Astrocyte (in vitro differentiated cells and primary cell): Measurements from ENCODE around the gene SLC6A9. TPM values are rescaled to one million over a fixed set of nuclear protein-coding genes. Genes with fewer than 3 reads are reported as not detected.

Experiments used
- DNase-seq: peaks from one replicate; pipeline ENCODE4 v3.0.0-alpha.2; 2010; ENCODE audit warnings: low read depth
- FAIRE-seq: peaks from 2 replicates; lab custom pipeline; 2011; peaks lifted over from hg19 to GRCh38; lab: Jason Lieb, UNC
- H2AFZ ChIP-seq: 2 replicates; pipeline ENCODE4 v1.6.0; 2012; ENCODE audit warnings: low read depth, low read length, inconsistent platforms
- H3K27ac ChIP-seq: 2 replicates; pipeline ENCODE4 v1.5.1; 2011; ENCODE audit warnings: low read depth, low read length, inconsistent platforms
- H3K27me3 ChIP-seq: 2 replicates; pipeline ENCODE4 v1.6.0; 2011; ENCODE audit warnings: low read length, inconsistent platforms; ENCODE audit not compliant: insufficient read depth
- H3K36me3 ChIP-seq: 2 replicates; pipeline ENCODE4 v1.5.1; 2011; ENCODE audit warnings: low read length, inconsistent platforms; ENCODE audit not compliant: insufficient read depth
- H3K4me1 ChIP-seq: 2 replicates; pipeline ENCODE4 v1.5.1; 2011; ENCODE audit warnings: low read length, inconsistent platforms; ENCODE audit not compliant: insufficient read depth
- H3K4me2 ChIP-seq: 2 replicates; pipeline ENCODE4 v1.6.0; 2012; ENCODE audit warnings: low read length, inconsistent platforms
- H3K4me3 ChIP-seq: 2 replicates; pipeline ENCODE4 v1.5.1; 2011; ENCODE audit warnings: low read depth, mild to moderate bottlenecking, low read length, inconsistent platforms; ENCODE audit not compliant: insufficient read depth
- H3K79me2 ChIP-seq: 2 replicates; pipeline ENCODE4 v1.6.0; 2012; ENCODE audit warnings: mild to moderate bottlenecking, low read length, inconsistent platforms; ENCODE audit not compliant: insufficient read depth
- H3K9ac ChIP-seq: 2 replicates; pipeline ENCODE4 v1.6.0; 2012; ENCODE audit warnings: mild to moderate bottlenecking, low read length, inconsistent platforms
- H3K9me3 ChIP-seq: 2 replicates; pipeline ENCODE4 v1.5.1; 2012; ENCODE audit warnings: low read depth, mild to moderate bottlenecking, low read length, inconsistent platforms; ENCODE audit not compliant: insufficient read depth
- H4K20me1 ChIP-seq: 2 replicates; pipeline ENCODE4 v1.6.0; 2012; ENCODE audit warnings: low read length, inconsistent platforms; ENCODE audit not compliant: insufficient read depth
- H3K27ac Mint-ChIP-seq: one replicate; pipeline ENCODE4 v1.8.0; 2021; ENCODE audit warnings: mild to moderate bottlenecking, mixed read lengths; ENCODE audit not compliant: unreplicated experiment
- H3K27me3 Mint-ChIP-seq: one replicate; pipeline ENCODE4 v1.8.0; 2021; ENCODE audit warnings: low read depth, mixed read lengths; ENCODE audit not compliant: unreplicated experiment
- H3K36me3 Mint-ChIP-seq: one replicate; pipeline ENCODE4 v1.8.0; 2021; ENCODE audit warnings: low read depth, mixed read lengths; ENCODE audit not compliant: unreplicated experiment
- H3K4me1 Mint-ChIP-seq: one replicate; pipeline ENCODE4 v1.8.0; 2021; ENCODE audit warnings: low read depth, mixed read lengths; ENCODE audit not compliant: unreplicated experiment
- H3K4me3 Mint-ChIP-seq: one replicate; pipeline ENCODE4 v1.8.0; 2021; ENCODE audit warnings: mild to moderate bottlenecking, moderate library complexity, mixed read lengths; ENCODE audit not compliant: unreplicated experiment
- H3K9me3 Mint-ChIP-seq: one replicate; pipeline ENCODE4 v1.8.0; 2021; ENCODE audit warnings: mild to moderate bottlenecking, mixed read lengths; ENCODE audit not compliant: unreplicated experiment
- EZH2 ChIP-seq: IDR thresholded peaks from 2 replicates; pipeline ENCODE4 v1.6.1; 2012; ENCODE audit warnings: mild to moderate bottlenecking, low read length, inconsistent platforms; ENCODE audit not compliant: insufficient read depth
- total RNA-seq: library from RNA; stranded (reverse); gene quantifications from 2 replicates; pipeline ENCODE4 v1.2.1, GENCODE V29; 2021
- TF ChIP-seq, protein P1 (sequence below): IDR thresholded peaks from 2 replicates; pipeline ENCODE4 v1.5.1; 2011; ENCODE audit warnings: low read depth, mild to moderate bottlenecking, inconsistent platforms, low read length, moderate library complexity; ENCODE audit not compliant: insufficient read depth

The SLC6A9 gene
- total RNA-seq, 1 donor from 2014 or later = 45.2 TPM

DNA sequence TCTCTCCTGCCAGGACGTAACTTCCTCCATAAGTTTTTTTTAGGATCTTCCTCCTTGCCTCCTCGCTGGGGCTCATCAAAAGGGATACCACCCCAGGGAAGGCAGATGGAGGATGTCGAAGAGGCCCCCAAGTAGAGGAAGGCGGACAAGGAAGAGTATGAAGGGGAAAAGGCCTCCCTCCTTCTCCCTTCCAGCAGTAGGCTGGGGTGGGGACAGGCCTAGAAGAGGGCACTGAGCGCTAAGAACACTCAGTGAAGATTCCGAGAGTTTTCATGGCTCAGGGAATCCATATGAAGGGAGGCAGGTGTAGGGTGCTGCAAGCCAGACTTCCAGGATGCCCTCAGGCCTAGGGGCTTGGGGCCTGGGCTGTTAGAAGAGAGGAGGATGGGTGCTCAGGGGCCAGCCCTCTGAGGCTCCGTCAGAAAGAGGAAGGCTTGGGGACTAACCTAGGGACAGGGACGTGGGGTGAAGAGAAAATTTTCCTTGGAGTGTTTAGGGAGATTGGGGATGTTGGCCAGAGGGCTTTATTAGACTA, 1.8 kb upstream of the SLC6A9 start:
- Histone ChIP-seq H3K4me1 (peaks cover 15% of the 10 kb centered on the region), H3K27ac (no peak overlapping the region), H3K27me3 (no peaks in the 10 kb centered on the region), H3K79me2 (no peaks in the 10 kb centered on the region), H3K9ac (no peak overlapping the region), H3K9me3 (no peaks in the 10 kb centered on the region), H3K4me3 (no peak overlapping the region), H2AFZ (no peak overlapping the region), H3K4me2 (no peak overlapping the region), H4K20me1 (no peaks in the 10 kb centered on the region), H3K36me3 (no peaks in the 10 kb centered on the region)
- DNase-seq = no peak
- TF ChIP-seq, protein P1, sequence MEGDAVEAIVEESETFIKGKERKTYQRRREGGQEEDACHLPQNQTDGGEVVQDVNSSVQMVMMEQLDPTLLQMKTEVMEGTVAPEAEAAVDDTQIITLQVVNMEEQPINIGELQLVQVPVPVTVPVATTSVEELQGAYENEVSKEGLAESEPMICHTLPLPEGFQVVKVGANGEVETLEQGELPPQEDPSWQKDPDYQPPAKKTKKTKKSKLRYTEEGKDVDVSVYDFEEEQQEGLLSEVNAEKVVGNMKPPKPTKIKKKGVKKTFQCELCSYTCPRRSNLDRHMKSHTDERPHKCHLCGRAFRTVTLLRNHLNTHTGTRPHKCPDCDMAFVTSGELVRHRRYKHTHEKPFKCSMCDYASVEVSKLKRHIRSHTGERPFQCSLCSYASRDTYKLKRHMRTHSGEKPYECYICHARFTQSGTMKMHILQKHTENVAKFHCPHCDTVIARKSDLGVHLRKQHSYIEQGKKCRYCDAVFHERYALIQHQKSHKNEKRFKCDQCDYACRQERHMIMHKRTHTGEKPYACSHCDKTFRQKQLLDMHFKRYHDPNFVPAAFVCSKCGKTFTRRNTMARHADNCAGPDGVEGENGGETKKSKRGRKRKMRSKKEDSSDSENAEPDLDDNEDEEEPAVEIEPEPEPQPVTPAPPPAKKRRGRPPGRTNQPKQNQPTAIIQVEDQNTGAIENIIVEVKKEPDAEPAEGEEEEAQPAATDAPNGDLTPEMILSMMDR = no peak
- no peak for FAIRE-seq
- H3K4me1 Mint-ChIP-seq = peaks cover 16% of the 10 kb centered on the region
- H3K27ac Mint-ChIP-seq = peak overlapping the region; percentile 4
- peak overlapping the region; percentile 45 for H3K4me3 Mint-ChIP-seq
- no peaks in the 10 kb centered on the region for H3K9me3 Mint-ChIP-seq
- peaks cover 5% of the 10 kb centered on the region for H3K27me3 Mint-ChIP-seq
- no peaks in the 10 kb centered on the region for H3K36me3 Mint-ChIP-seq

DNA sequence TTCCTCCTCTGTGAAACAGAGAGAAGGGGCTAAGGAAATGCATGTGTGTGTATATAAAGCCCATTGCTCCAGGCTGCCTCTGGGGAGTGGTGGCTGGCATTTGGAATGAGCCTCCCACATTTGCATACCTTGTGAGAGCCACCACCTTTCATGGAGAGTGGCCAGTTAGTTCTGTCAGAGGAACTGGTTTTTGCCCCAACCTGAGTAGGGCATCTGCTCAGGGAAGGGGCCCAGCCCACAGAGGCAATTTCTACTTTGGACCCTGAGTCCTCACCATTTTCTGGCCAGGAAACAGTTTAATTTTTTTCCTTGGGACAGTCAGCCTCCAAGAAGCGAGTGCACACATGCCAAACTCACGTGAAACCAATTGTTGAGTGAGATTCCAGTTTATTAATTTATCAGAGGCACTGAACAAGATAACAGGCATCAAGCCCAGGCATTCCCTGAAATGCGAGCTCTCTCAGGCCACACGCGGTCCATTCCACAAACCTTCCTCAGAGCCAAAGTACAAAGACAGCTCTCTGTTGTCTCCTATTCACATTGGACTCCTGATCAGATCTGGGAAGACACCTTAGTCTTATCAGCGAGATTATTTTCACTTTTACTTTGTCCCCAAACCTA, 1.0 kb upstream of the SLC6A9 start:
- H3K4me1 Mint-ChIP-seq = peaks cover 19% of the 10 kb centered on the region
- Histone ChIP-seq H3K9me3 (no peaks in the 10 kb centered on the region), H3K36me3 (no peaks in the 10 kb centered on the region), H2AFZ (no peak overlapping the region), H3K79me2 (no peaks in the 10 kb centered on the region), H3K9ac (no peak overlapping the region), H3K4me1 (peaks cover 15% of the 10 kb centered on the region), H3K4me2 (no peak overlapping the region), H3K27me3 (no peaks in the 10 kb centered on the region), H3K4me3 (no peak overlapping the region), H4K20me1 (no peaks in the 10 kb centered on the region), H3K27ac (no peak overlapping the region)
- peak overlapping the region; percentile 87 for H3K4me3 Mint-ChIP-seq
- DNase-seq = no peak
- H3K27ac Mint-ChIP-seq = peak overlapping the region; percentile 60
- H3K36me3 Mint-ChIP-seq = peaks cover 2% of the 10 kb centered on the region
- H3K9me3 Mint-ChIP-seq = no peaks in the 10 kb centered on the region
- FAIRE-seq = no peak
- no peak for TF ChIP-seq EZH2
- TF ChIP-seq, protein P1 = no peak
- H3K27me3 Mint-ChIP-seq = peaks cover 5% of the 10 kb centered on the region

DNA sequence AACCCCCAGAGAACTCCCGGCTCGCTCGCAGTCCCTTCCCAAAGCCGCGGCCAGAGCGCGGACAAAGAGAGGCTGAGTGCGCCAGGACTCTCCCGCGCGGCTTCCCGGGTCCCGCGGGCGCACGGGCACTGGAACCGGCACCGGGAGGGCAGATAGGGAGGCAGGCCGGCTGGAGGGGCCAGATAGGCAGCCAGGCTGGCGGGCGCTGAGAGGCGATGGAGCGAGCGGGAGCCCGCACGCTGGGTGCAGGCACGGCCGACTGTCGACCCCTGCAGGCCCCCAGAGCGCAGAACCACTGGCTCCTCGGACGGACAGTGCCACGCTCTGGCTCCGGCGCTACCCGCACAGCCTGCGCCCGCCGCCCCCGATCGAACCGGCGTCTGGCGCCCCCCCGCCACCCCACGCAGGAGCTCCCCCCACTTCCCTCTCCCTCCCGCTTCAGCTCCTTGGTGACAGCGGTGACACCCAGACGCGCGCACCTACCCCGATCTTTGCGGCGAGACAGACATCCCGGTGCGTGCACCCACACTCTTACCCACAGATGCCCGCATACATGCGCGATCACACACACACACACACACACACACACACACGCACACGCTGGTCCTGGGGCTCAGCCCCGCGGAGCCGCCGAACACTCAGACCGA, 534 bp downstream of the SLC6A9 start:
- H3K9me3 ChIP-seq = no peaks in the 10 kb centered on the region
- peak overlapping the region; percentile 77 for H3K4me3 ChIP-seq
- H3K4me3 Mint-ChIP-seq = peak overlapping the region; percentile 87
- H3K4me1 ChIP-seq = peaks cover 15% of the 10 kb centered on the region
- H3K27ac Mint-ChIP-seq = peak overlapping the region; percentile 38
- TF ChIP-seq, protein P1 = no peak
- TF ChIP-seq EZH2 = no peak
- peak overlapping the region; percentile 73 for H3K9ac ChIP-seq
- H4K20me1 ChIP-seq = no peaks in the 10 kb centered on the region
- no peaks in the 10 kb centered on the region for H3K79me2 ChIP-seq
- DNase-seq (peak; percentile 25), FAIRE-seq (no peak)
- H3K4me2 ChIP-seq = peak overlapping the region; percentile 95
- H3K27ac ChIP-seq = no peak overlapping the region
- no peaks in the 10 kb centered on the region for H3K9me3 Mint-ChIP-seq
- H3K27me3 Mint-ChIP-seq = peaks cover 5% of the 10 kb centered on the region
- no peaks in the 10 kb centered on the region for H3K27me3 ChIP-seq
- H3K36me3 Mint-ChIP-seq = peaks cover 3% of the 10 kb centered on the region
- no peaks in the 10 kb centered on the region for H3K36me3 ChIP-seq
- peak overlapping the region; percentile 79 for H2AFZ ChIP-seq
- H3K4me1 Mint-ChIP-seq = peaks cover 16% of the 10 kb centered on the region
